B cell (primary cell): ENCODE data around the gene TNFAIP2. TPM values are rescaled to one million over a fixed set of nuclear protein-coding genes. Genes with fewer than 3 reads are reported as not detected.

ENCODE experiments used
- ATAC-seq: fragments of 200-7000 bp; cut with Tn5 transposase; one replicate; pipeline ENCODE4 v1.10.0; 2021; ENCODE audit warnings: low read depth, mild to moderate bottlenecking, moderate number of reproducible peaks, moderate library complexity
- CTCF ChIA-PET: fragments of 350-600 bp; sonication (Branson Sonifier 250); formaldehyde crosslinking; loops from one replicate; lab custom pipeline; 2021; ENCODE audit warnings: antibody characterized with exemption, inconsistent platforms; lab: Charles Lee
- POLR2A ChIA-PET: fragments of 350-600 bp; sonication (Branson Sonifier 250); formaldehyde crosslinking; loops from one replicate; lab custom pipeline; 2021; ENCODE audit warnings: antibody characterized with exemption; lab: Charles Lee
- DNase-seq: peaks from one replicate; pipeline ENCODE4 v3.0.0; 2013
- H2AFZ ChIP-seq: 2 replicates; pipeline ENCODE4 v1.6.1; 2012; ENCODE audit warnings: mild to moderate bottlenecking, low read depth, low read length; ENCODE audit not compliant: insufficient read depth, poor library complexity, severe bottlenecking
- H3K27ac ChIP-seq, 2 donors: 1 replicate in 1 of 2; 2 replicates in 1 of 2; pipeline ENCODE4 v1.5.1; 2012 to 2013; ENCODE audit warnings: low read length in 2 of 2, mild to moderate bottlenecking in 2 of 2, moderate library complexity in 1 of 2
- H3K27me3 ChIP-seq, 4 experiments: fragments of 200-600 bp in 1 of 4; sonication (generic) in 1 of 4; replicated peaks in 1 of 4; 1 replicate in 2 of 4; 2 replicates in 2 of 4; pipeline versions ENCODE4 v1.6.1 to v1.7.0; 2013 to 2016; ENCODE audit warnings: low read length in 3 of 4, mild to moderate bottlenecking in 2 of 4, mixed read lengths in 1 of 4, moderate library complexity in 1 of 4; ENCODE audit not compliant: insufficient read depth in 4 of 4, control insufficient read depth in 3 of 4; ENCODE audit errors: control extremely low read depth in 1 of 4
- H3K36me3 ChIP-seq, 2 experiments: replicated peaks in 1 of 2; 1 replicate in 1 of 2; 2 replicates in 1 of 2; pipeline versions ENCODE4 v1.6.1 to v1.7.1; 2013; ENCODE audit warnings: low read length in 1 of 2; ENCODE audit not compliant: insufficient read depth in 2 of 2, control insufficient read depth in 1 of 2; ENCODE audit errors: control extremely low read depth in 1 of 2, extremely low read depth in 1 of 2
- H3K4me1 ChIP-seq, 2 donors: fragments of 200-600 bp in 1 of 2; sonication (generic) in 1 of 2; 1 replicate in 1 of 2; 2 replicates in 1 of 2; pipeline versions ENCODE4 v1.5.1 to v1.6.1; 2013 to 2017; ENCODE audit warnings: low read length in 2 of 2; ENCODE audit not compliant: control insufficient read depth in 2 of 2, insufficient read depth in 2 of 2
- H3K4me2 ChIP-seq: replicated peaks from 2 replicates; pipeline ENCODE3; 2012; ENCODE audit warnings: mild to moderate bottlenecking, low read depth, low read length; ENCODE audit not compliant: poor library complexity, severe bottlenecking
- H3K4me3 ChIP-seq, 5 experiments: fragments of 200-600 bp in 1 of 5; sonication (generic) in 1 of 5; 1 replicate in 3 of 5; 2 replicates in 2 of 5; pipeline versions ENCODE4 v1.5.1 to v1.7.0; 2011 to 2016; ENCODE audit warnings: low read length in 4 of 5, mild to moderate bottlenecking in 4 of 5, low read depth in 2 of 5, control low read depth in 1 of 5, moderate library complexity in 1 of 5; ENCODE audit not compliant: insufficient read depth in 1 of 5; ENCODE audit errors: control extremely low read depth in 1 of 5, extremely low read depth in 1 of 5
- H3K79me2 ChIP-seq: fragments of 200-600 bp; sonication (generic); one replicate; pipeline ENCODE4 v1.6.0; 2016; ENCODE audit warnings: low read length; ENCODE audit not compliant: control insufficient read depth, insufficient read depth
- H3K9ac ChIP-seq: fragments of 200-600 bp; sonication (generic); 2 replicates; pipeline ENCODE4 v1.6.1; 2017; ENCODE audit warnings: mild to moderate bottlenecking, low read length, moderate library complexity
- H3K9me3 ChIP-seq, 3 donors: one replicate each; pipeline versions ENCODE4 v1.6.1 to v1.7.1; 2013; ENCODE audit warnings: low read length in 2 of 3; ENCODE audit not compliant: control insufficient read depth in 2 of 3, insufficient read depth in 1 of 3; ENCODE audit errors: control extremely low read depth in 1 of 3
- H4K20me1 ChIP-seq: 2 replicates; pipeline ENCODE4 v1.6.0; 2012; ENCODE audit warnings: mild to moderate bottlenecking, low read length; ENCODE audit not compliant: insufficient read depth, control insufficient read depth, poor library complexity, severe bottlenecking
- H3K27ac Mint-ChIP-seq: one replicate; pipeline ENCODE4 v1.8.0; 2021; ENCODE audit warnings: mixed read lengths
- H3K27me3 Mint-ChIP-seq: one replicate; pipeline ENCODE4 v1.8.0; 2021; ENCODE audit warnings: mixed read lengths
- H3K4me1 Mint-ChIP-seq: one replicate; pipeline ENCODE4 v1.8.0; 2021; ENCODE audit warnings: mixed read lengths
- H3K4me3 Mint-ChIP-seq: one replicate; pipeline ENCODE4 v1.8.0; 2021; ENCODE audit warnings: mixed read lengths
- H3K9me3 Mint-ChIP-seq: one replicate; pipeline ENCODE4 v1.8.0; 2022; ENCODE audit warnings: mixed read lengths; ENCODE audit not compliant: insufficient read depth
- CTCF ChIP-seq: fragments of 200-600 bp; IDR thresholded peaks from one replicate; pipeline ENCODE4 v1.8.0; 2022; ENCODE audit warnings: antibody characterized with exemption, mild to moderate bottlenecking
- EZH2 ChIP-seq: IDR thresholded peaks from 2 replicates; pipeline ENCODE4 v1.6.1; 2012; ENCODE audit warnings: borderline replicate concordance, low read depth, mild to moderate bottlenecking, moderate library complexity, low read length; ENCODE audit not compliant: insufficient read depth, poor library complexity, severe bottlenecking
- WGBS: methylation state at CpG from one replicate; pipeline ENCODE4 v1.1.5; 2013; ENCODE audit warnings: missing lambda C conversion rate; ENCODE audit not compliant: insufficient coverage; 5-methylcytosine and 5-hydroxymethylcytosine counted together
- intact Hi-C: fragments of 100-400 bp; cut with micrococcal nuclease; formaldehyde crosslinking; loops from one replicate; pipeline ENCODE4 v1.10.0; 2022
- polyA plus RNA-seq: library from polyadenylated mRNA; depleted of rRNA; stranded (reverse); fragments of >200 nt; gene quantifications from 2 replicates; pipeline ENCODE4 v1.2.3, GENCODE V29; 2012
- total RNA-seq, 2 donors: library from RNA; stranded (reverse); fragments of 120-200 nt in 1 of 2; gene quantifications; 1 replicate in 1 of 2; 2 replicates in 1 of 2; pipeline versions ENCODE4 v1.2.3 to v1.2.4, GENCODE V29; 2013 to 2022

TNFAIP2 gene
- total and polyA plus RNA-seq, 2 donors (not counting 1 experiment from before 2014, with no cell fraction given): 1.5 to 9.0 TPM

GRCh38 chr14:103105580-103106150 lies 17.6 kb upstream of the TNFAIP2 start:
- H3K9me3 Mint-ChIP-seq: no peaks in the 10 kb centered on the region
- Histone ChIP-seq H3K27me3 (peaks cover 0 to 47% (median 17%) of the 10 kb centered on the region in 4 experiments), H3K4me1 (peaks cover 37 to 38% of the 10 kb centered on the region in 2 donors), H3K79me2 (no peaks in the 10 kb centered on the region), H3K4me3 (no peak overlapping the region), H3K4me2 (peak overlapping the region; percentile 67), H3K36me3 (no peaks in the 10 kb centered on the region), H2AFZ (no peak overlapping the region), H3K9me3 (peaks cover 0 to 13% (median 0%) of the 10 kb centered on the region in 3 donors), H3K9ac (no peak overlapping the region), H3K27ac (no peak overlapping the region), H4K20me1 (no peaks in the 10 kb centered on the region)
- TF ChIP-seq CTCF: peak; percentile 12
- no peak for TF ChIP-seq EZH2
- POLR2A ChIA-PET: no interaction called here
- WGBS: 45% methylated on average over 6 of the region's 9 CpGs
- H3K27me3 Mint-ChIP-seq: peaks cover 22% of the 10 kb centered on the region
- H3K4me1 Mint-ChIP-seq: peaks cover 24% of the 10 kb centered on the region
- DNase-seq (peak; percentile 56), ATAC-seq (no peak)
- intact Hi-C loops: loop anchor here (1.0 to 2.0 kb wide), 3 partner anchors 30 to 188 kb away; no protein-coding TSS in a partner anchor
- no peak overlapping the region for H3K27ac Mint-ChIP-seq
- CTCF ChIA-PET: interaction anchor here (0.7 to 5.4 kb wide), 29 partner anchors 10 to 419 kb away, joined by 3 to 70 read pairs (median 6); partner anchors contain the start of genes EXOC3L4 and TNFAIP2
- peak overlapping the region; percentile 14 for H3K4me3 Mint-ChIP-seq

GRCh38 chr14:103107455-103107854 lies 15.8 kb upstream of the TNFAIP2 start:
- TF ChIP-seq CTCF: no peak
- no peak for TF ChIP-seq EZH2
- no peaks in the 10 kb centered on the region for H3K36me3 ChIP-seq
- peaks cover 0 to 39% (median 14%) of the 10 kb centered on the region in 4 experiments for H3K27me3 ChIP-seq
- no peaks in the 10 kb centered on the region for H3K79me2 ChIP-seq
- H3K9ac ChIP-seq: no peak overlapping the region
- no peaks in the 10 kb centered on the region for H3K9me3 Mint-ChIP-seq
- ATAC-seq (no peak), DNase-seq (no peak)
- no peak overlapping the region for H2AFZ ChIP-seq
- peaks cover 0 to 13% (median 0%) of the 10 kb centered on the region in 3 donors for H3K9me3 ChIP-seq
- H3K4me3 ChIP-seq: no peak overlapping the region
- peaks cover 19% of the 10 kb centered on the region for H3K27me3 Mint-ChIP-seq
- no peak overlapping the region for H3K27ac Mint-ChIP-seq
- peaks cover 34 to 44% of the 10 kb centered on the region in 2 donors for H3K4me1 ChIP-seq
- ChIA-PET CTCF (interaction anchor here (1.1 to 5.4 kb wide), 3 partner anchors 33 to 185 kb away, joined by 3 to 70 read pairs (median 61); no protein-coding TSS in a partner anchor), POLR2A (no interaction called here)
- H3K4me2 ChIP-seq: no peak overlapping the region
- WGBS: 96% methylated on average over 23 of the region's 23 CpGs
- no peak overlapping the region for H3K4me3 Mint-ChIP-seq
- intact Hi-C loops: no loop called here
- peaks cover 30% of the 10 kb centered on the region for H3K4me1 Mint-ChIP-seq
- H3K27ac ChIP-seq: no peak overlapping the region
- no peaks in the 10 kb centered on the region for H4K20me1 ChIP-seq
